ENCODE data around the gene EGLN2. TPM values are rescaled to one million over a fixed set of nuclear protein-coding genes. Genes with fewer than 3 reads are reported as not detected.
"Not testable (repeated sequence)": the region's sequence is repeated elsewhere in the genome, so short reads cannot be mapped to it uniquely, and the experiment has no call there.

Gene EGLN2
- total RNA-seq, 1 experiment from 2014 or later: 131 TPM

DNA sequence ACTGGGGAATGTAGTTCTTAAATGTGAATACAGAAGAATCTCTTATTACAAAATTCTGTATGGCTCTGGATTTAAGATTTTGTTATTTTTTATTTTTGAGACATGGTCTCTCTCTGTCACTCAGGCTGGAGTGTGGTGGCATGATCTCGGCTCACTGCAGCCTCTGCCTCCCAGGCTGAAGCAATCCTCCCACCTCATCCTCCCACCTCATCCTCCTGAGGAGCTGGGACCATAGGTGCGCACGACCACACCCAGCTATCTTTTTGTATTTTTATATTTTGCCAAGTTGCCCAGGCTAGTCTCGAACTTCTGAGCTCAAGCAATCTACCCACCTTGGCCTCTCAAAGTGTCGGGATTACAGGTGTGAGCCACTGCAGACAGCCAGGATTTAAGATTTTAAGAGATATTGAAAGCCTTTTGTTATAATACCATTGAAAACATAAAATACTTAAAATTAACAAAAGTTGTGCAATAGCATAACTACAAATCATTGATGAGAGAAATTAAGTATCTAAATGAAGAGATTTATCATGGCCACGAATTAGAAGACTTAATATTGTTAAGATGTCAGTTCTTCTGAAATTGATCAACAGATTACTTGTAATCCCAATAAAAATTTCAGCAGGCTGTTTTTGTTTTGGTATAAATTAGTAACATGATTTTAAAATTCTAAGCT is 37.9 kb downstream of the EGLN2 start:
- no peak overlapping the region for H2BK15ac ChIP-seq (ENCODE audit: low read depth, low read length)
- H4K8ac ChIP-seq (replicated peaks; ENCODE audit: insufficient read length, low read depth, low read length): no peak overlapping the region
- no peak overlapping the region for H3K9ac ChIP-seq (ENCODE audit: extremely low read depth, insufficient read length, low read length)
- Mint-ChIP-seq H3K36me3 (ENCODE audit: insufficient read depth in 1 of 3, low read depth in 3 of 3) (no peaks in the 10 kb centered on the region), H3K4me3 (no peak overlapping the region), H3K27me3 (ENCODE audit: low read depth) (peaks cover 25% of the 10 kb centered on the region), H3K4me1 (no peaks in the 10 kb centered on the region), H3K9me3 (no peaks in the 10 kb centered on the region), H3K27ac (no peak overlapping the region)
- no peak overlapping the region for H2BK120ac ChIP-seq (ENCODE audit: low read depth, low read length, poor library complexity, severe bottlenecking)
- H3K23me2 ChIP-seq (ENCODE audit: insufficient read length, low read depth, low read length, poor library complexity, severe bottlenecking): no peaks in the 10 kb centered on the region
- WGBS (ENCODE audit: extremely low coverage, insufficient read length, low lambda C conversion rate): no CpG with 5 or more reads among the region's 6 CpGs
- no peak overlapping the region for H2BK20ac ChIP-seq (ENCODE audit: low read depth, low read length, poor library complexity, severe bottlenecking)
- no peak overlapping the region for H3K27ac ChIP-seq (ENCODE audit: insufficient read length, low read depth, low read length)
- DNase-seq: no peak
- no peaks in the 10 kb centered on the region for H3K4me1 ChIP-seq (ENCODE audit: insufficient read depth, low read length)
- H3K79me1 ChIP-seq (ENCODE audit: insufficient read depth, low read depth, low read length, poor library complexity, severe bottlenecking): no peaks in the 10 kb centered on the region
- no peak overlapping the region for H4K91ac ChIP-seq (ENCODE audit: insufficient read length, low read depth, low read length)
- no peak overlapping the region for H3K4ac ChIP-seq (ENCODE audit: low read depth, low read length)
- H3T11ph ChIP-seq (ENCODE audit: low read length): no peak overlapping the region
- H3K9me3 ChIP-seq (ENCODE audit: control insufficient read depth, low read depth, low read length): no peaks in the 10 kb centered on the region
- H3K27me3 ChIP-seq (ENCODE audit: insufficient read depth, low read length): no peaks in the 10 kb centered on the region
- no peak overlapping the region for H3K18ac ChIP-seq (ENCODE audit: insufficient read length, low read depth, low read length)
- no peak overlapping the region for H2BK5ac ChIP-seq (ENCODE audit: insufficient read length, low read length)
- H3K14ac ChIP-seq (ENCODE audit: insufficient read depth, low read length): no peak overlapping the region
- no peak overlapping the region for H4K5ac ChIP-seq (ENCODE audit: insufficient read length, low read depth, low read length)
- no peak overlapping the region for H3K56ac ChIP-seq (ENCODE audit: insufficient read length, low read depth, low read length)
- no peaks in the 10 kb centered on the region for H3K79me2 ChIP-seq (ENCODE audit: insufficient read depth, low read length)
- H4K20me1 ChIP-seq (ENCODE audit: control insufficient read depth, insufficient read depth, insufficient read length): no peaks in the 10 kb centered on the region
- no peak overlapping the region for H2BK12ac ChIP-seq (ENCODE audit: insufficient read length, low read depth, low read length)
- no peak overlapping the region for H2AK5ac ChIP-seq (ENCODE audit: insufficient read length, low read length)
- H3K4me2 ChIP-seq (ENCODE audit: insufficient read depth, insufficient read length, low read length): no peak overlapping the region
- H2AFZ ChIP-seq (ENCODE audit: low read length): no peak overlapping the region
- no peak overlapping the region for H3K23ac ChIP-seq (ENCODE audit: insufficient read length, low read depth, low read length)
- TF ChIP-seq CTCF (conservative IDR thresholded peaks at IDR 0.05): no peak

GRCh38 chr19:40838477-40838876 is 39.5 kb downstream of the EGLN2 start:
- not testable (repeated sequence) for H3K4me1 Mint-ChIP-seq; H3T11ph ChIP-seq (ENCODE audit: low read length); H4K91ac ChIP-seq (ENCODE audit: insufficient read length, low read depth, low read length); H3K4me3 Mint-ChIP-seq; H3K18ac ChIP-seq (ENCODE audit: insufficient read length, low read depth, low read length); H2BK15ac ChIP-seq (ENCODE audit: low read depth, low read length); H3K23me2 ChIP-seq (ENCODE audit: insufficient read length, low read depth, low read length, poor library complexity, severe bottlenecking); H3K56ac ChIP-seq (ENCODE audit: insufficient read length, low read depth, low read length); H3K79me1 ChIP-seq (ENCODE audit: insufficient read depth, low read depth, low read length, poor library complexity, severe bottlenecking); H3K27me3 ChIP-seq (ENCODE audit: insufficient read depth, low read length); H3K4ac ChIP-seq (ENCODE audit: low read depth, low read length); H4K8ac ChIP-seq (replicated peaks; ENCODE audit: insufficient read length, low read depth, low read length); H2AFZ ChIP-seq (ENCODE audit: low read length); H2AK5ac ChIP-seq (ENCODE audit: insufficient read length, low read length); H2BK5ac ChIP-seq (ENCODE audit: insufficient read length, low read length); H3K27ac ChIP-seq (ENCODE audit: insufficient read length, low read depth, low read length); H3K36me3 Mint-ChIP-seq (ENCODE audit: insufficient read depth in 1 of 3, low read depth in 3 of 3); H4K20me1 ChIP-seq (ENCODE audit: control insufficient read depth, insufficient read depth, insufficient read length); H3K14ac ChIP-seq (ENCODE audit: insufficient read depth, low read length); H4K5ac ChIP-seq (ENCODE audit: insufficient read length, low read depth, low read length); H3K23ac ChIP-seq (ENCODE audit: insufficient read length, low read depth, low read length); H2BK12ac ChIP-seq (ENCODE audit: insufficient read length, low read depth, low read length); H3K79me2 ChIP-seq (ENCODE audit: insufficient read depth, low read length); H3K4me1 ChIP-seq (ENCODE audit: insufficient read depth, low read length); H2BK20ac ChIP-seq (ENCODE audit: low read depth, low read length, poor library complexity, severe bottlenecking); H3K27ac Mint-ChIP-seq; H3K9me3 Mint-ChIP-seq; H3K4me2 ChIP-seq (ENCODE audit: insufficient read depth, insufficient read length, low read length); H2BK120ac ChIP-seq (ENCODE audit: low read depth, low read length, poor library complexity, severe bottlenecking); H3K9ac ChIP-seq (ENCODE audit: extremely low read depth, insufficient read length, low read length); DNase-seq; H3K9me3 ChIP-seq (ENCODE audit: control insufficient read depth, low read depth, low read length)
- no CpG with 5 or more reads among the region's 1 CpG for WGBS (ENCODE audit: extremely low coverage, insufficient read length, low lambda C conversion rate)
- H3K27me3 Mint-ChIP-seq (ENCODE audit: low read depth): peaks cover 28% of the 10 kb centered on the region
